Endothelial cell of umbilical vein (primary cell): ENCODE results near the gene SH3BGRL2. TPM values are rescaled to one million over a fixed set of nuclear protein-coding genes. Genes with fewer than 3 reads are reported as not detected.

Experiments
- BruUV-seq: library from RNA; stranded (reverse); fragments of 400-500 nt; replicated peaks from 2 replicates; lab custom pipeline; 2021; lab: Mats Ljungman, UMichigan
- CTCF ChIA-PET: fragments of 300-600, 350-600 bp; sonication (Branson Sonifier 250); formaldehyde crosslinking; loops from one replicate; lab custom pipeline; 2021; ENCODE audit warnings: antibody characterized with exemption, inconsistent platforms; lab: Charles Lee
- POLR2A ChIA-PET: fragments of 300-600, 350-600 bp; sonication (Branson Sonifier 250); formaldehyde crosslinking; loops from one replicate; lab custom pipeline; 2021; ENCODE audit warnings: antibody characterized with exemption, inconsistent platforms; lab: Charles Lee
- DNase-seq: peaks from one replicate; pipeline ENCODE4 v3.0.0-alpha.2; 2011; ENCODE audit warnings: low read depth, low spot score
- FAIRE-seq: peaks from 2 replicates; lab custom pipeline; 2011; peaks lifted over from hg19 to GRCh38; lab: Jason Lieb, UNC
- H2AFZ ChIP-seq: 2 replicates; pipeline ENCODE4 v1.6.0; 2012; ENCODE audit warnings: low read depth, low read length, control low read depth, inconsistent platforms
- H3K27ac ChIP-seq: 2 replicates; pipeline ENCODE4 v1.5.1; 2011; ENCODE audit warnings: low read depth, mild to moderate bottlenecking, control low read depth, low read length, moderate library complexity; ENCODE audit not compliant: insufficient read depth
- H3K27me3 ChIP-seq, 2 experiments: 2 replicates each; pipeline versions ENCODE4 v1.6.0 to v1.6.1; 2011; ENCODE audit warnings: low read length in 2 of 2, mixed read lengths in 1 of 2; ENCODE audit not compliant: control insufficient read depth in 2 of 2, insufficient read depth in 2 of 2
- H3K36me3 ChIP-seq, 2 experiments: 2 replicates in 1 of 2; 3 replicates in 1 of 2; pipeline ENCODE4 v1.5.1; 2011; ENCODE audit warnings: low read length in 2 of 2, mild to moderate bottlenecking in 1 of 2, moderate library complexity in 1 of 2; ENCODE audit not compliant: control insufficient read depth in 2 of 2, insufficient read depth in 2 of 2; ENCODE audit errors: extremely low read depth in 1 of 2
- H3K4me1 ChIP-seq: 3 replicates; pipeline ENCODE4 v1.5.1; 2011; ENCODE audit warnings: mild to moderate bottlenecking, low read length; ENCODE audit not compliant: control insufficient read depth, insufficient read depth; ENCODE audit errors: extremely low read depth
- H3K4me2 ChIP-seq: 2 replicates; pipeline ENCODE4 v1.6.1; 2011; ENCODE audit warnings: low read length, control low read depth, mixed read lengths; ENCODE audit not compliant: insufficient read depth
- H3K4me3 ChIP-seq, 3 experiments: fragments of 200-600 bp in 1 of 3; sonication (generic), shearing (Covaris generic) in 1 of 3; replicated peaks in 1 of 3; 2 replicates each; pipeline ENCODE4 v1.5.1; 2011 to 2016; ENCODE audit warnings: control low read depth in 3 of 3, low read length in 3 of 3, mild to moderate bottlenecking in 2 of 3, inconsistent platforms in 1 of 3, low read depth in 1 of 3, moderate library complexity in 1 of 3; ENCODE audit not compliant: insufficient read depth in 1 of 3
- H3K79me2 ChIP-seq: 2 replicates; pipeline ENCODE4 v1.6.0; 2012; ENCODE audit warnings: low read length, inconsistent platforms; ENCODE audit not compliant: control insufficient read depth, insufficient read depth
- H3K9ac ChIP-seq: replicated peaks from 2 replicates; pipeline ENCODE3; 2011; ENCODE audit warnings: low read length, control low read depth; ENCODE audit not compliant: insufficient read depth; ENCODE audit errors: extremely low read depth
- H3K9me1 ChIP-seq: replicated peaks from 3 replicates; pipeline ENCODE4 v1.6.0; 2011; ENCODE audit warnings: mild to moderate bottlenecking, low read length; ENCODE audit not compliant: control insufficient read depth, insufficient read depth; ENCODE audit errors: extremely low read depth
- H3K9me3 ChIP-seq: replicated peaks from 2 replicates; pipeline ENCODE4 v1.5.1; 2012; ENCODE audit warnings: low read length, inconsistent platforms; ENCODE audit not compliant: control insufficient read depth, insufficient read depth
- H4K20me1 ChIP-seq: replicated peaks from 2 replicates; pipeline ENCODE3; 2011; ENCODE audit warnings: mild to moderate bottlenecking, low read length; ENCODE audit not compliant: control insufficient read depth, insufficient read depth; ENCODE audit errors: extremely low read depth
- EZH2 ChIP-seq: IDR thresholded peaks from 2 replicates; pipeline ENCODE4 v1.6.1; 2012; ENCODE audit warnings: borderline replicate concordance, low read depth, mild to moderate bottlenecking, moderate library complexity, low read length, inconsistent platforms; ENCODE audit not compliant: severe bottlenecking
- FOS ChIP-seq: IDR thresholded peaks from 2 replicates; pipeline ENCODE4 v1.6.1; 2011; ENCODE audit warnings: mild to moderate bottlenecking, low read length, moderate library complexity, borderline replicate concordance; ENCODE audit not compliant: insufficient read depth
- GATA2 ChIP-seq: IDR thresholded peaks from 2 replicates; pipeline ENCODE4 v1.7.0; 2011; ENCODE audit warnings: low read depth, mild to moderate bottlenecking, moderate library complexity, mixed read lengths, low read length; ENCODE audit not compliant: insufficient read length, insufficient read depth
- JUN ChIP-seq: IDR thresholded peaks from 2 replicates; pipeline ENCODE4 v1.6.1; 2011; ENCODE audit warnings: borderline replicate concordance, low read depth; ENCODE audit not compliant: insufficient read length, insufficient read depth
- MAX ChIP-seq: IDR thresholded peaks from 2 replicates; pipeline ENCODE4 v1.6.1; 2011; ENCODE audit not compliant: insufficient read depth, insufficient read length
- MYC ChIP-seq: IDR thresholded peaks from one replicate; pipeline ENCODE4 v1.6.1; 2011; ENCODE audit warnings: mild to moderate bottlenecking, low read depth, low read length
- POLR2A ChIP-seq: IDR thresholded peaks from 2 replicates; pipeline ENCODE4 v1.6.1; 2012; ENCODE audit warnings: low read depth, mild to moderate bottlenecking, control low read depth, low read length
- POLR2AphosphoS5 ChIP-seq: IDR thresholded peaks from 2 replicates; pipeline ENCODE4 v1.6.1; 2012; ENCODE audit warnings: low read depth, mild to moderate bottlenecking, control low read depth, low read length, moderate library complexity; ENCODE audit not compliant: insufficient read depth
- dilution Hi-C: fragments of 300-500 bp; cut with MboI; formaldehyde crosslinking; loops from one replicate; pipeline ENCODE4 v1.15.0; 2019; ENCODE audit warnings: low sequenced_read_pairs; ENCODE audit not compliant: extremely low pct_ligation_motif_present
- intact Hi-C: fragments of 100-400 bp; cut with micrococcal nuclease; formaldehyde crosslinking; loops from one replicate; pipeline ENCODE4 v1.10.0; 2022
- polyA plus RNA-seq, 4 experiments: library from polyadenylated mRNA; depleted of rRNA in 3 of 4; stranded (reverse) in 3 of 4; unstranded in 1 of 4; fragments of >200 nt; gene quantifications; 2 replicates each; pipeline versions ENCODE4 v1.2.1 to v1.2.3, GENCODE V29; 2011 to 2012; ENCODE audit warnings: missing spikeins in 1 of 4
- total RNA-seq: library from RNA; stranded (reverse); gene quantifications from 2 replicates; pipeline ENCODE4 v1.2.3, GENCODE V29; 2021
- TF ChIP-seq, protein P1 (sequence below), 2 donors: IDR thresholded peaks; 1 replicate in 1 of 2; 2 replicates in 1 of 2; pipeline ENCODE4 v1.5.1; 2011; ENCODE audit warnings: low read length in 2 of 2, mild to moderate bottlenecking in 2 of 2, moderate library complexity in 2 of 2, control low read depth in 1 of 2, inconsistent platforms in 1 of 2, low read depth in 1 of 2; ENCODE audit not compliant: insufficient read depth in 1 of 2; ENCODE audit errors: extremely low read depth in 1 of 2

SH3BGRL2 gene
- total and polyA plus RNA-seq, 2 donors (not counting 3 experiments of a cell fraction or from before 2014, with no cell fraction given) = 3.2 to 10.7 TPM

GRCh38 chr6:79686707-79687309 is 55.7 kb downstream of the SH3BGRL2 start:
- Histone ChIP-seq H3K4me3 (no peak overlapping the region), H3K9ac (no peak overlapping the region), H3K27me3 (no peaks in the 10 kb centered on the region), H2AFZ (no peak overlapping the region), H3K36me3 (no peaks in the 10 kb centered on the region), H3K79me2 (peaks cover 4% of the 10 kb centered on the region), H3K9me3 (no peaks in the 10 kb centered on the region), H3K4me1 (no peaks in the 10 kb centered on the region), H4K20me1 (no peaks in the 10 kb centered on the region), H3K27ac (no peak overlapping the region), H3K4me2 (no peak overlapping the region), H3K9me1 (no peaks in the 10 kb centered on the region)
- dilution Hi-C loops (no loop called here), intact Hi-C loops (no loop called here)
- ChIA-PET CTCF (interaction anchor here (1.0 to 1.4 kb wide), 3 partner anchors 10 to 116 kb away, joined by 3 to 5 read pairs (median 4); no protein-coding TSS in a partner anchor), POLR2A (no interaction called here)
- no peak for FAIRE-seq
- BruUV-seq = no TSS peak
- TF ChIP-seq, protein P1, sequence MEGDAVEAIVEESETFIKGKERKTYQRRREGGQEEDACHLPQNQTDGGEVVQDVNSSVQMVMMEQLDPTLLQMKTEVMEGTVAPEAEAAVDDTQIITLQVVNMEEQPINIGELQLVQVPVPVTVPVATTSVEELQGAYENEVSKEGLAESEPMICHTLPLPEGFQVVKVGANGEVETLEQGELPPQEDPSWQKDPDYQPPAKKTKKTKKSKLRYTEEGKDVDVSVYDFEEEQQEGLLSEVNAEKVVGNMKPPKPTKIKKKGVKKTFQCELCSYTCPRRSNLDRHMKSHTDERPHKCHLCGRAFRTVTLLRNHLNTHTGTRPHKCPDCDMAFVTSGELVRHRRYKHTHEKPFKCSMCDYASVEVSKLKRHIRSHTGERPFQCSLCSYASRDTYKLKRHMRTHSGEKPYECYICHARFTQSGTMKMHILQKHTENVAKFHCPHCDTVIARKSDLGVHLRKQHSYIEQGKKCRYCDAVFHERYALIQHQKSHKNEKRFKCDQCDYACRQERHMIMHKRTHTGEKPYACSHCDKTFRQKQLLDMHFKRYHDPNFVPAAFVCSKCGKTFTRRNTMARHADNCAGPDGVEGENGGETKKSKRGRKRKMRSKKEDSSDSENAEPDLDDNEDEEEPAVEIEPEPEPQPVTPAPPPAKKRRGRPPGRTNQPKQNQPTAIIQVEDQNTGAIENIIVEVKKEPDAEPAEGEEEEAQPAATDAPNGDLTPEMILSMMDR (IDR thresholded peaks at IDR 0.05; ENCODE audit: extremely low read depth in 1 of 2, insufficient read depth in 1 of 2, low read depth in 1 of 2, low read length in 2 of 2) = no peak
- TF ChIP-seq POLR2AphosphoS5 (no peak), MAX (no peak), POLR2A (no peak), EZH2 (no peak), FOS (no peak), JUN (no peak), MYC (no peak), GATA2 (no peak)
- no peak for DNase-seq
